Subcutaneous preadipocyte (primary cell): ENCODE measurements around the gene DDX5. TPM values are rescaled to one million over a fixed set of nuclear protein-coding genes. Genes with fewer than 3 reads are reported as not detected.

ENCODE experiments used
- small RNA-seq: library from RNA; depleted of rRNA; stranded (forward); fragments of <200 nt; gene quantifications from one replicate; pipeline ENCODE3, GENCODE V24; 2012
- total RNA-seq: library from RNA; depleted of rRNA; stranded (reverse); fragments of >200 nt; gene quantifications from 2 replicates; pipeline ENCODE4 v1.2.3, GENCODE V29; 2012

The DDX5 gene
- total RNA-seq = 217 and 245 TPM in 2 replicates

DNA sequence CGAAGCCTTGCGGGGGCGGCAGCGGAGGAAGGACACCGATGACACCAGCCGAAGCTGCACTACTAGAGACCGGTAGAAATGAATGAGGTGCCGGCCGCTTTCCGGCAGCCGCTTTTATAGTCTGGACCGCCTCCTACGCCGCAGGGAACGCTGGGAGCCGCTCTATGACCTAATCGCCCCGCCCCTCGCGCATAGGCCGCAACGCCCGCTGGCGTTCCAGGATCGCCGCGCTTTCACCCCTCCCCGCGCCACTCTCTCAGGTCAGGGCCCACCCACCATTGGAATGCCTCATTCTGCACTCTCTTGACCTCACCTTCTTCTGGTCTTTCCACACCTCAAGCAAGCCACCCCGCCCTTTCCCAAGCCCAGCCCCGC, at the start of gene DDX5:
TSS of gene DDX5 (minus strand) at position 89 of the 375 bp plus-strand sequence. CDS start 170 bp downstream, outside the sequence.

DNA sequence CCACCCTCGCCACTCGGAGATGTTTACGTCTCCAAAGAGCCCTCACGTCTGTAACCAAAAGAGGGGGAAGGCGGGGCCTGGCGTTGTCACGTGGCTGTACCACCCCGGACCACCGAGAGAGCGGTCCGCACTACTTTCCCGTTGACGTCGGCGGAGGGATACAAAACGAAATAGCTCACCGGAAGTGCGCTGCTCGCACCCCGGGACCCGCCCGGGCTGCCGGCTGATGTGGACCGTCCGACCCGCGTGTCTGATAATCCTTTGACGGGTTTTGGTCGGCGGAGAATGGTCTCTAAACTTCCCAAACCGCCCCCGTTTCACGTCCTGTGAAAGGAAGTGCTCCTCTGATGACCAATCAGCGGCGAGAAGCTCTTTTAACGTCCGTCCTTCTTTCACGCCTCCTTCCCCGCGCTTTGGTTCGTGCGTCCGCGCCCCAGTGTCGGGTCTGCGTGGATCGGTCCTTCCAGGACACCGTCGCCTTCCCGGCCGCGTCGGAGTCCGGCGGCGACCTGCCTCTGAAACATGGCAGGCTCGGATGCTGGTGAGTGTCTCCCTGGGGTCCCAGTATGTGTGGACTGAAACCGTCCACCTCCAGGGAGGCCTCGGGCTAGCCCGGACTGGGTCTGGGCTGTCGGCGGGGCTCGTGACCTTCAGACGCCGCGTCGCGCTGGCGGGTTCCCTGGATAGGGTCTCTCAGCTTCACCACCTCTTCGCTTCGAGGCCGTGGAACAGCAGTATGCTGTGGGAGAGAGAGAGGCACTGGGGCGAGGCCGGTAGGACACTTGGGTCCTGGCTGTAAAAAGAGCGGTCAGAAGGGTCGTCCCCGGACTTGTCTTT, 705 bp upstream of the DDX5 start, which contains the start of gene CEP95:
TSS of gene CEP95 (plus strand) at position 402 of the 837 bp plus-strand sequence. CDS start at position 523, 121 bp downstream.

DNA sequence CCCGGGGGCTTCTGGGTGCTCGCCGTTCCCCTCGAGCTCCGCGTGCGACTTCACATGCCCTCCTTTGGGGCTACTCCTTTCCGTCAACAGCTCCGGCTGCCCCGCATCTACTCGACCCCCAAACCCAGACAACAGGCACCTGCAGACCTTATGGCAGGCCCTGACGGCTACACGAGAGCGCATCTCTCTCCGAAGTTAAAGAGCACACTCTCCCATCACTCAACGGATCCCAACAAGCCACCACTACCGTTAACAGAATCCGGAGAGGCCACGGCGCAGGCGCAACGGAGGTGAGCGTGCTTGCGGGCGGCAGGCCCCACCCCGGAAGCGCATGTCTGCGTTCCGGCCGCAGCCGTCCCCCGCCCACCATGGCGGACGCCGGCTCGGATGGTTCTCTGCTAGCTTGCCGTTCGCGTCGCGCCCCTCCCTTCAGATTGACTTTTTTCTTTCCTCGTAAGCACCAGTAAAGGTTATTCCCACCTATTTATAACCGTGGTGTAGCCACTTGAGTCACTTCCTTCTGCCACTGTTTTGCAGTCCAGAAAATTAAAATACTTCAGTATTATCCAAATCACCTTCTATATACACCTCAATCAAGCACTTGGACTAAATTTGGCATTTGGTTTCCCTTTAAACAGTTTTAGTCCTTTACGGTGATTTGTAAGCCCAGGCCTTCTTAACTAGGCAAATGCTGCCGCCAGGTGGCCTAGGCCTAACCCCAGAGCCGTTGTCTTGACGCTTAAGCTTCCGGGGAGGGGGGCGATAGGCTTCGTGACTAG, 9.1 kb downstream of the DDX5 start, which contains the start of gene POLG2:
TSS of gene POLG2 (minus strand) at position 269 of the 779 bp plus-strand sequence. CDS start at position 183, 86 bp downstream.

DNA sequence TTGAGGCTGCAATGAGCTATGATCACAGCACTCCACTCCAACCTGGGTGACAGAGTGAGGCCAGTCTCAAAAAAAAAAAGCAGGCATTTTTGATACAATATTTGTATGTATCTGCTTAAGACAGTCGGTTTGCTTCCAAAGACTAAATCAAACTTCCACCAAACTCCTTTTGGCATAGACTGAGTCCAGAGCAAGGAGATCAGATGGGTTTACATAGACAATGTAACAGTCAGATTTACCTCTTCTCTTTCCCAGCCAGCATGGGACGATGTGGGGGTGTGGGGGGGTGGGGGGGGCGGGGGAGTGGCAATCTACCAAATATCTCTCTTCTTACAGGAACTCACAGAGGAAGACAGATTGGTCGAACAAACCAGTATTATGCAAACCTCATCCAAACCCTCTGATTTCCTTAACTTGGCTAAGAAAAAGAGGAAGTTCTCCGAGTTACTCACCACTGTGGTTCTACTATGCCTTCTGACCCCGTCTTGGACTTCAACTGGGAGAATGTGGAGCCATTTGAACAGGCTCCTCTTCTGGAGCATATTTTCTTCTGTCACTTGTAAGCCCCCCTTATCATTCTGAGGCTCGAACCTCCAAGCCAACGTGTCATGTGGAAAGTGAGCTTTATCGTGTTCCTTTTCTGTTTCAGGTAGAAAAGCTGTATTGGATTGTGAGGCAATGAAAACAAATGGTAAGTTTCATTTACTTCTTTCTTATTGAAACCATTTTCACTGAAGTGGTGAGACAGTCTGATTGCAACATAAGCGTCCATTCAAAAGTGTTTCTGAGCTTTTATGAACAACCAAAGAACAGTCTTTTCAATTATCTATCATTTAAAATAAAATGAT, 57.2 kb downstream of the DDX5 start, which contains the start of gene MILR1:
TSS of gene MILR1 (plus strand) at position 451 of the 848 bp plus-strand sequence. CDS start at position 505, 54 bp downstream.

Small RNA genes lying within 50 kb of the gene (small RNA-seq; reads per million reads assigned to genes)
- gene ATP5MFP4 = not detected

Other genes starting within 250 kb of the DDX5 start
- 14.3 and 20.9 TPM in 2 replicates for gene TEX2, start 243.0 kb downstream of the DDX5 start, total RNA-seq
- gene PECAM1, start 115.4 kb downstream of the DDX5 start, total RNA-seq = 1.1 and 1.2 TPM in 2 replicates
- 25.0 and 29.0 TPM in 2 replicates for gene MILR1, start 57.2 kb downstream of the DDX5 start, total RNA-seq
- gene POLG2, start 9.2 kb downstream of the DDX5 start, total RNA-seq = 9.9 and 11.5 TPM in 2 replicates
- 23.1 and 29.7 TPM in 2 replicates for gene CEP95, start 688 bp upstream of the DDX5 start, total RNA-seq
- 58.8 and 154 TPM in 2 replicates for gene SMURF2, start 156.0 kb upstream of the DDX5 start, total RNA-seq